ENCODE data around the gene KCNAB2.

- TF ChIP-seq EZH2phosphoT487 (IDR thresholded peaks at IDR 0.05) (no peak), CTCF (IDR thresholded peaks at IDR 0.05) (no peak)
Measured at GRCh38 chr1:6040444-6040843, 5.2 kb upstream of the KCNAB2 start.
